GM18517 (cell line): Measurements from ENCODE around the gene TOR2A.

Experiments
- ATAC-seq: cut with Tn5 transposase; IDR thresholded peaks from one replicate; pipeline ENCODE4 v1.9.1; 2021; ENCODE audit warnings: mild to moderate bottlenecking, moderate library complexity; ENCODE audit not compliant: unreplicated experiment

The TOR2A gene

DNA sequence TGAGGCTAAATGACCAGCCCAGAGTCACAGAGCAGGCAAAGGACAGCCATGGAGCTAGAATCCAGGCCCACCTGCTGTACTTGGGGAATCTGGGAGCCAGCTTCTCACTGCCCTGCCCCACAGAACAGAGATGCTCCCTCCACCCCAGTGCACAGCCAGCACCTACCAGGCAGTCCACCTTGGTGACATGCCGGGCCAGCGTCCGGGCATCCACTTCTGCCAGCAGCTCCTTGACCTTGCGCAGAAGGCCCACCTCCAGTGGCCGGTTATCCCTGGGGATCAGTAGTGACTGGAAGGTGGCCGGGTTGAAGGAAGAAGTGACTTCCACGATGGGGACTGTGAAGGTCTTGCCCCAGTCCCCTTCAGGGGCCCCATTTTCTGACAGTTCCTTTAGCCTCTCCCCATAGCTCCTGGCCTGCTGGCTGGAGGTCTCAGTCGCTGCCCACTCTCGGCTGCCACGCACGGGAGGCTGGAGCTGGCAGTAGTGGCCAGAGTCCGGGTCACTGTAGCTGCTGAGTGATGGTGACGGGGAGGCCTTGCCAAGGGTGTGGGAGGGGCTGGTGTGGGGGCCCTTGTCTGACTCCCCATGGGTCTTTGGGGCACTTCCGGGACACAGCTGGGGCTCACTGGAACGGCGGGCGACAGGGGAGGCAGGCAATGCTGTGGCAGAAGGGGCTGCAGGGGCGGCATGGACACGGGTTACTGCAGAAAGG, 9.5 kb upstream of the TOR2A start:
- no peak for ATAC-seq

DNA sequence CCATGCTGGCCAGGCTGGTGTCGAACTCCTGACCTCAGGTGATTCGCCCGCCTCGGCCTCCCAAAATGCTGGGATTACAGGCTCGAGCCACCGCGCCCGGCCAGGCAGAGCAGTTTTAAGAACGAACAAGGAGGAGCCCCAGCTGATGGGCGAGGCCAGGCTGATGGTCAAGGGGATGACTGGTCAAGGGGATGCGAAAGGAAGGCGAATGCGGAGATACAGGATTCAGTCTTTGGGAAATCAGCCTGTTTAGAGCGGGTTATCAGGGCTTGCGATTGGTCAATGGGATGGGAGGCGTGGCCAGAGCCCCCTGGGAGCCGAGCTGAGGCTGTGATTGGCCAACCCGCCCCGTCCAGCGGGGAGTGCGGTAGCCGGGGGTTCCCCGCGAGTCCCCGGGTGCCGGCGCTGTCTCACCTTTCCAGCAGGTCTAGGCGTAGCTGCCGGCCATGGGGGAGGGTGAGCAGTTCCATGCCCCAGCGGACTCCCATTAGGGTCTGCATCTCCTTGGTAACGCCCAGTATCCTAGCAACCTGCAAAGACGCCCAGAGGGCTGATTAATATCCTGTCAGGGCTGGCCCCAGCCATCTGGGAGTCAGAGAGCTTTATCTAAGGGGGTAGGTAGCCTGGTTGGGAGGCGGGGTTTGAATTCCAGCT, 7.5 kb upstream of the TOR2A start:
- ATAC-seq = no peak

DNA sequence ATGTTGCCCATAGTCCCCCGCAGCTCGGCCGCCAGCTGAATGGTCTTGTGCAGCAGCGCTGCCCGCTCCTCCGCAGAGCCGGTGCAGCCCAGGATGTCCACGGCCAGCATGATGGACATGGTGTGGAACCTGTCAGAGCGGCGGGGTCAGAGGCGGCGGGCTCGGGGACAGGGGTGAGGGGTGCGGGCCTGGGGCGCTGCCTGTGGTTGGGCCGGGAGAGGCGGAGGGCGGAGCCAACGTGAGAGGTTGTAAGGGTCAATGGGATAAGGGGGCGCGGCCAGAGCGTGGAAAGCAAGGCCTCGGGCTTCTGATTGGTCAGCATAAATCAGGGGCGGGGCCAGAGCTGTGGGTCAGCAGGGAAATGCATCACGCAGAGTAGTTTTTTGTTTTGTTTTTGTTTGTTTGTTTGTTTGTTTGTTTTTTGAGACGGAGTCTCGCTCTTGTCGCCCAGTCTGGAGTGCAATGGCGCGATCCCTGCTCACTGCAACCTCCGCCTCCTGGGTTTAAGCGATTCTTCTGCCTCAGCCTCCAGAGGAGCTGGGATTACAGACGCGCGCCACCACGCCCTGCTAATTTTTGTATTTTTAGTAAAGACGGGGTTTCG, 6.8 kb upstream of the TOR2A start:
- no peak for ATAC-seq

DNA sequence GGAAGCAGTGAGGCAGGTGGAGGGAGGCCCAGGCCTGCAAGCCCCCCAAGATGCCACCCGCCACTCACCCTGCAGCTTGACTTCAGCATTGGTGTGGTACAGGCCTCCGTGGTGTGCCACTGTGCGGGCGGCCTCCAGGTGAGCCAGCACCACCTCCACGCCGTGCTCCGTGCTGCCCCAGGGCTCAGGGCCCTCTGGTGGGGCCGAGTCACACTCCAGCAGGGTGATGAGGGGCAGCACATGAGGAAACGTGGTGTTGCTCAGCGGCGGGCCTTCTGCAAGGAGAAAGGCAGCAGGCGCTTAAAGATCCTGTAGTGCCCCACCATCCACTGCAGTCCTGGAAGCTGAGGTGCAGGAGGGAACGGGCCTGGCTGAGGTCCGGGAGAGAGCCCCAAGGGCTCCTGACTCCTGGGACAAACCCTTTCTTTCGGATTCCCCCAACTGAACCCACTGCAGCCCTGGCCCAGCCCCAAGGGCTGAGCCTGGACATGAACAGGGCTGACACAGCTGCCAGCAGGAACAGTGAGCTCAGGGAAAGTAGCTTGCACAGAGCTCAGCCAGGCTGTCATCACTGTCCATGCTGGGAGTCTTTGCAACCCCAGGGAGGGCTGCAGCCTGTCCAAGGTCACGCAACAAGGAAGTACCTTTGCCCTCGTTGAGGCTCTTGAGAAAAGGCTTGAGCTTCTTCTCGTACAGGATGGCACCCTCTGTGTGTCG, 4.7 kb upstream of the TOR2A start:
- ATAC-seq = no peak

DNA sequence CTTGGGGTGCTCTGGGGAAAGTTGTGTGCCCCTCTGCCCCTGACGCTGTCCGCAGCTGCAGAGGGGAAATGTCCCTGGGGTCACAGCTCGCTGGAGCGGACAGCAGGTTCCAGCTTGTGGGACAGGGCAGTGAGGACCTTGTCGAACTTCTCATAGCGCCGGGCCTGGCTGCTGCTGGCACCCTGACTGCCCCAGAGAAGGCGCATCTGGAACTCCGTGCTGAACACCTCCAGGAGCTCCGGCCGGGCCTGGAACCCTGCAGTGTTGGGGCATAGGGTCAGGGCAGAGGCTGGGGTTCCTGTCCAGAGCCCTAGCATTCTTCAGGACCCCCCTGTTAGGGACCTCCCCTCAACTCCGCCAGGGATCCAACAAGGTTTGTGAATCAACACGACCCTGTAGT, 3.6 kb upstream of the TOR2A start:
- ATAC-seq = no peak

DNA sequence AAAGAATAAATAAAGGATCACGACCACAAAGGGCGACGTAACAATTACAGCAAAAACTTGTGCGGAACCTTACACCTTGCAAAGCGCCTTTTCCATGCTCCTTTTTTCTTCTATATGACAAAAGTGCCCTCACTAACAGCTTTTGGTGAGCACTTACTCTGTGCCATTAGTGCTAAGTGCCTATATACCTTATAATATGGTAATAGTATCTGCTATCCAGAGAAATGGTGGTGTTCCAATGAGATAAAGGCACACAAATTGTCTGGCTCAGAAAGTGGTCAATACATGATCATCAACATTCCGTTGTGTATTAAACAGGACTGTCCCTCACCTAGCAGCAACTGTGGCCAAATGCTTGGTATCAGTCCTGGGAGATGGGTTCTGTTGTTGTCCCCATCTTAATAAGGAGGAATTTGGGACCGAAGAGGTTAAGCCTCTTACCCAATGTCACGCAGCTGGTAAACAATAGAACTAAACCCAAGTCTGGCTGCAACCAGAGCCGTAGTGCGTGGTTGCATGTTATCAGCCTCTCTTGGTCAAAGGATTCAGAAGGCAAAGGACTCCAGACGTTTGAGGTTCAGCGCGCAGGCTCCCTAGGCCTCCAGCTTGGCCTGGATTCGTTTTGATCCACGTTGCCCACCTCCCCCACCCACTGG, 564 bp upstream of the TOR2A start:
- ATAC-seq = peak; percentile 10

DNA sequence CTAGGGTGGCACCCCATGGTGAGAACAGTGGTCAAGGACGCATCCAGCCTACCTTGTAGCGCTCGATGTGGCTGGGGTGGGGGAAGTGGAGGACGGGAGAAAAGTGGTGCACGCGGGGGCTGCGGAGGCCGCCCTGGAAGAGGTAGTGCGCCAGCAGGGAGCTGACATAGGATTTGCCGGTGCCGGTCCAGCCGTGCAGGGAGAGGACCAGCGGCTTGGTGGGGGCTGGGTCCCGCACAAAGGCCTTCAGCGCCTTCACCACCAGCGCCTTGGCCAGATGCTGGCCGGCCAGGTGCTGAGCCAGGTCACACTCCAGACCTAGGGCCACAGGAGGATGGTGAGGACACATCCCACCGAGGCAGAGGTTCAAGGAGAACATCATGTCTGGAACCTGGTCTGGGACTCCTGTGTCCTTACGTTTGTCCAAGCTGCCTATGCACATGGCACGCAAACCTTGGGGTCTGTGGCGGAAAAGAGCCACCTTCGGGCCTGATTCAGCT, 797 bp downstream of the TOR2A start:
- ATAC-seq = no peak

DNA sequence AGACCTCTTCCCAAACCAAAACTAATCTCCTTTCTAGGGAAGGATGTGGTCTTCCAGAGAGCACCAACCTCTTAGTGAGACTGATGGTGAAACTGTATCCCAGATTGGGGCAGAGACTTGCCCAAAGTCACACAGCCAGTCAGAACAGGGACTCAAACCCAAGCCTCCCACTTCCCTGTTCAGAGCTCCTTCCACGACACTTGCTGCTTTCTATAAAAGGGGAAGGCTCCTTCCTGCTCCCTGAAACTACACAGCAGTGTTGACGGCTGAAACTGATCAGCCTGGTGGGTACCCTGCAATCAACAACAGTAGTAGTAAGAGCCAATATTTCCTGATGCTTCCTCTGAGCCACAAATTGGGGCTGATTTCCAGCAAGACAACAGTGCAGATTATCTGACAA, 1.5 kb downstream of the TOR2A start:
- no peak for ATAC-seq

DNA sequence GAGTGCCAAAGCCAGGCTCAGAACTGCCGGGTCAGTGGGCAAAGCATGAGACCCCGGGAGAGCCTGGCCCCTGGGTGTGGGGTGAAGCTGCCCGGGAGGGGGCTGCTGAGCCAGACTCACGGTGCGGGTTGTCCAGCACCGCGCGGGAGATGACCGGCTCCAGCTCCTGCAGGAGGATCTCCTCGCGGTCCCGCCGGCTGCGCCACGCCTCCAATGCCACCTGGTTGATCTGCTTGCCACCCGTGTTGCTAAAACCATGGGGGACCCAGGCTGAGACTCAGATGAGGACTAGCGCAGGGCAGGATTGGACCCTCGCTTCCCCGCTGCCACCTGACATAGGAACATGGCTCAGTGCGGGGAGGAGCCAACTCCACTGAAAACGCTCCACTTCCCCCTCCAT, 2.6 kb downstream of the TOR2A start:
- no peak for ATAC-seq

DNA sequence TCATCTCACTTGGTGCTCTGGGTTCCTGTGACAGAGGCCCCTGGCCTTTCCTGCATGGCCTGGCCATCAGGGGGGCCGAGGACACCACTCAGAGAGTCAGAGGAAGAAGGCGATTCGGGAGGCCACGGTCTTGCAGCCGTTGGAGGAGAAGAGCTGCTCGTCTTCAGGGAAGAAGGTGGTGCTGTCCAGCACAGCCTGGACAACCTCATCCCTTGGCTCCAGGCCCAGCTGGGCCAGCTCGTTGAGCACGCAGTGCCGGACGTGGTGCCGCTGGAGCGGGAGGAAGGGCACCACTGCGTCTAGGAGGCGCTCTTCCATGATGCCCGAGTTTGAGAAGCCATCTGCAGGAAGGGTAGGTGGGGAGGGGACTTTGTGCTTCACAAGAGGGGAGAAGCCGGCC, 3.2 kb downstream of the TOR2A start:
- no peak for ATAC-seq

DNA sequence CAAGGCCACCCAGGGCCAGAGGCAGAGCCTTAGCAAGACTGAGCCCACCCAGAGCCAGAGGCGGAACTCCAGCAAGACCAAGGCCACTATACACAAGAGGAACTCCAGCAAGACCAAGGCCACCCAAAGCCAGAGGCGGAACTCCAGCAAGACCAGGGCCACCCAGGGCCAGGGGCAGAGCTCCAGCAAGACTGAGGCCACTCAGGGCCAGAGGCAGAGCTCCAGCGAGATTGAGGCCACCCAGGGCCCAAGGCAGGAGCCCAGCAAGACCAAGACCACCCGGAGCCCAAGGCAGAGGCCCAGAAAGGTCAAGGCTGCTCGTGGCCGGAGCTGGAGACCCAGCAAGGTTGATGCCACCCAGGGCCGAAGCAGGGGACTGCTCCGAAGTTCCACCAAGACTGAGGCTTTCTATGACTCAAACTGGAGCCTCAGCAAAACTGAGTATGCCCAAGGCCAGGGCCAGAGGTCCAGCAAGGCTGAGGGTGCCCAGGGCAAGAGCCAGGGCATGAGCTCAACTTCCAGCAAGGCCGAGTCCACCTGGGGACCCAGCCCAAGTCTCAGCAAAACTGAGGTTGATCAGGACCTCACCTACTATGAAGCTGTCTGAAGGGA, 4.2 kb downstream of the TOR2A start:
- no peak for ATAC-seq

DNA sequence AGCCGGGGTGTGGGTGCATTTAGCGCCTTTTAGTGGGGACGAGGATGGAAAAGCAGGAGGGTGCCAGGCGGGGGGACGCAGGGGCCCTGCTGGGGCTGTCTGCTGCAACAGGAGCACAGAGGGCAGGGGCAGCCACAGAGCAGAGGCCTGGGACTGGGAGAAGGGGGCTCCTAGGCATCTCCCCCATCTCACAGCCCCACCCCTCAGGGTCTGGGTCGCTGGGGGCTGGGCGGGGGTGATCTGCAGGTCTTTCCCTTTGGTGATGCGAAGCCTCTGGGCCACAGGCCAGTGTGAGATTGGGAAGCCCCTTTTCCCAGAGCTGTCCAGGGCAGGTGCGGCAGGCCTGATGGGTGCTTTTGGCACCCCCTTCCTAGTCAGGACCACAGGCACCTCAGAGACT, 4.8 kb downstream of the TOR2A start:
- no peak for ATAC-seq

DNA sequence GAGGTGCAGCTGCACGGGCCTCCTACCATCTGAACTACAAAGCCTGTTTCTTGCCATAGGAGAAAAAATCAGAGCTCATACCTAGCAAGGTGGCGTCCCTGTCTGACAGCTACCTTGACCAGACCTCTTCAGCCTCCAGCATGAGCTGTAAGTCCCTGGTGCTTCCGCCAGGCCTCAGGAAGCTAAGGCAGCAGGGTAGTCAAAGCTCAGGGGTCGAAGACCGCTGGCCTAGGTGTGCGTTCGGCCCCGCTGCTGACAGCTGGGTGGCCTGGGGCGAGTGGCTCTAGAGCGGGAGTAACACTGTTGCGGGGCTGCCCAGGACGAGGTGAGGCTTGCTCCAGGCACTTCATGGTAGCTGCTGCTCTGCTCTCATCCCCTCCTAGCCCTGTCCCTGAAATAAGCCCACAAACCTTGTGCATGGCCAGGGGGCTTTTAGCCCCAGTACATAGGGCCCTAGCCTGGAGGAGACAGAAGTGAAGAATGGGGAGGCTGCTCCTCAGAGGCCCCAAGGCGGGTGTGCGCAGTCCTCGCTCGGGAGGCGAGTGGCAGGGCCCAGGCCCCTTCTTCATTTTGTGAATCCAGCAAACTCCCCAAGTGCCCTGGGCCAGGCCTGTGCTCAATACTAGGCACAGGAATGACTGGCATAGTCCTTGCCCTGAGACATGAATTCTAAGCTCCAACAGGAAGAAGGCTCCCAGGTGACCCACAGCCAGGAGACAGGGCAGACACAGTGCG, 5.4 kb downstream of the TOR2A start:
- ATAC-seq = no peak

DNA sequence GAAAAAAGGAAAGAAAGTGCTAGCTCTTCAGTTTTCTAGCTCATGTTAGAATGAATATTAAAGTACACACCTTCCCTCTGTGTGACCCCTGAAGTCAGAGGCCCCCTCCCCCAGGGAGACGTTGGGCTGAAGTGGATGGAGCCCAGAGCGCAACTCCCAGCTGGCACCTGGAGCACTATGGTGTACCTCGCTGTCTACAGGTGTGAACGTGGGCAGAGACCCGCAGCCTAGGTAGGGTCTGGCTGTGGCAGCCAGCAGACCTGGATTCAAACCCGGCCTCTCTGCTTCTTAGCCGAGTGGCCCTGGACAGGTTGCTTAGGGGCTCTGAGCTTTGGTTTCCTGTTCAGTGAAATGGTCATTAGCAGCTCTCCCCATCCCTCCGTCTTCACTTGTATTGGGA, 6.3 kb downstream of the TOR2A start:
- no peak for ATAC-seq

DNA sequence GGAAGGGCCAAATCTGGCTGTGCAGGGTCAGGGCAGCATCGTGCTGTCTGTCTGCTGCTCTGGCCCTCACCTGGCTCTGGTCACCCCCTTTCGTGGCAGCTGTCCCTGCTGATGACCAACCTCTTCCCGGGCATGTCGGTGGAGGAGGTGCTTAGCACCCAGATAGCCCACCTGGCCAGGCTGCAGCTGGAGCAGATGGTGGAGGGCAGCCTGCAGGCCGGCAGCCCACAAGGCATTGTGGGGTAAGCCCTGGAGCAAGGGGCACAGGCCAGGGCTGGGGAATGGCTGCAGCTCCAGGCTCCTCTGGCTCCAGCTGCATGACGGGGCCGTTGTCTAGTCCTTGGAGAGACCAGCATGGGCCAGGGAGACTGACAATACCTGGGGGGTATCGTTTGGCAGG, 8.2 kb downstream of the TOR2A start:
- ATAC-seq = no peak

DNA sequence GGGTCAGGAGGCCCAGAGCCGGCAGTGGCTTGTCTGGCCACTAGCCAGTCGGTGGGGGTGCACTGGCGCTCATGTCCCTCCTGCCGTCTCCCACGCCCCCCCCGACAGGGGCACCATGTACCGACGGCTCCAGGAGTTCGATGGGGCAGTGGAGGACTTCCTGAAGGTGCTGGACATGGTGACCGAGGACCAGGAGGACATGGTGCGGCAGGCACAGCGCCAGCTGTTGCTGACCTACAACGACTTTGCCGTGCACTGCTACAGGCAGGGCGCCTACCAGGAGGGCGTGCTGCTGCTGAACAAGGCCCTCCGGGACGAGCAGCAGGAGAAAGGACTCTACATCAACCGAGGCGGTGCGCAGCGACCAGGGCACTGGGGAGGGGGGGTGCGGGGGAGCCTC, 11.1 kb downstream of the TOR2A start:
- no peak for ATAC-seq

DNA sequence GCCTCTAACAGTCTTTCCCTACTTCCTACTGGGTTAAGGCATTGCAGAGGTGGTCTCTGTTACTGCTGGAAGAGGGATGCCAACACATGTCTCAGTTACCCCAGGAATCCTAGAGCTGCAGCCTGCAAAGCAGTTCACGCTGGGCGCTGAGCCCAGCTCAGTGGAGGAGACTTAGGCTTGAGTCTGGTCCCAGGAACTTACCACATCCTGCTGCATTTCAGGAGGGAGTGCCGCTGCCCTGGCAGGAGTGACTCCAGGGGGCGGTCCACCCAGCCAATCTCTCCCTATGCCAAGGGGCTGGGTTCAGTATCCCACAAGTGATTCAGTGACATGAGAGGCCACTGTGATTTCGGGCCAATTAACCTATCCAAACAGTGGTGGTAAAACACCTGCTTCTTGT, 11.7 kb downstream of the TOR2A start:
- ATAC-seq = no peak

DNA sequence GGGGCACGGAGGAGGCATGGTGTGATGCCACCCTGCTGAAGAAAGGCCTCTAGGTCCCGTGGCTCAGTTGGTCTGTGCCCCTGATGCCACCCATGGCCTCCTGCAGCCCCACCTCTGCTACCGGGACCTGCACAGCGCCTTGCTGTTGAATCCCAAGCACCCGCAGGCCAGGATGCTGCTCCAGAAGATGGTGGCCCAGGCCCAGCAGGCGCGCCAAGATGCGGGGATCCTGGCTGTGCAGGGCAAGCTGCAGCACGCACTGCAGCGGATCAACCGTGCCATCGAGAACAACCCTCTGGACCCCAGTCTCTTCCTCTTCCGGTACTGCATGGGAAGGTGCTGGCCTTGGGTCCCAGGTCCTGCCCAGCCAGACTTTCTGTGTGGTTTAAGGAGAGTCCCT, 12.1 kb downstream of the TOR2A start:
- no peak for ATAC-seq

DNA sequence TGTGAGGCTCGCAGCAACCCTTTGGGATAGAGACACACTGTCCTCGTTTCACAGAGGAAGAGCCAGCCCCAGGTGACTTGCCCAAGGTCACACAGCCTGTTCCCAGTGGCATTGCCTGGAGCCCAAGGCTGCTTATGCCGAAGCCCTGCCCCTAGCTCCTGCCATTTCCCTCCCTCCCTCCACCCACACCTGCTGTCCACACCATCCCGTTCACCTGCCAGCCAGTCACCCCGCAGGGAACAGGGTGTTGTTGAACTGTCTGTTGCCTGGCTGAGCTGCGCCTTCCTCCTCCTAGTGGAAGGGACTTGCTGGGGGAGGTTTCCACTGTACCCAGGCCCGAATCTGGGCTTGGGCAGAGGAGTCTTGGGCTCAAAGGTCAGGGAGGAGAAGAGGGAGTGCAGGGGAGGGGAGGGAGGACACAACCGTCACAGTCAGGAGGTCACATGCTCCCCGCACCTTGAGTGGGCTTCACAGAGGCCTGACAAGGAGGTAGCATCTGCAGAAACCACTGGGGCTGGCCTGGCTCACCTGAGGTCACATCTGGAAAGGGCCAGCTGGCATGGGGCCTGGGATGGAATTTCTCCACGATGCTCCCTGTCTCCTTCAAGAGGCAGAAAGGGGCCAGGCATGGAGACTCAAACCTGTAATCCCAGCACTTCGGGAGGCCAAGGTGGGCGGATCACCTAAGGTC, 12.9 kb downstream of the TOR2A start:
- ATAC-seq = no peak
